HepG2 (cell line): ENCODE results near the gene PCOLCE2. TPM values are rescaled to one million over a fixed set of nuclear protein-coding genes. Genes with fewer than 3 reads are reported as not detected.
A peak's percentile ranks its signal among the peaks of the same experiment; 100 is the strongest.

ENCODE experiments used
- ARID4A ChIP-seq: sonication (generic); formaldehyde crosslinking; IDR thresholded peaks from 2 replicates; pipeline ENCODE4 v1.5.0; 2020; ENCODE audit warnings: mild to moderate bottlenecking, missing genetic modification reagents, borderline replicate concordance
- ATF7 ChIP-seq, 2 experiments: fragments of 450-650 bp in 1 of 2; sonication (generic) in 1 of 2; formaldehyde crosslinking in 1 of 2; IDR thresholded peaks; 2 replicates each; pipeline versions ENCODE4 v1.4.0 to v1.6.1; 2016 to 2020; ENCODE audit warnings: antibody characterized with exemption in 1 of 2, mild to moderate bottlenecking in 1 of 2, missing genetic modification reagents in 1 of 2
- CREBL2 ChIP-seq: sonication (generic); formaldehyde crosslinking; IDR thresholded peaks from 2 replicates; pipeline ENCODE4 v1.8.1; 2023; ENCODE audit warnings: missing genetic modification reagents, mild to moderate bottlenecking, borderline replicate concordance
- CSRNP1 ChIP-seq: sonication (generic); formaldehyde crosslinking; IDR thresholded peaks from 2 replicates; pipeline ENCODE4 v1.8.1; 2023; ENCODE audit warnings: mild to moderate bottlenecking, missing genetic modification reagents
- DDIT3 ChIP-seq: sonication (generic); formaldehyde crosslinking; IDR thresholded peaks from 2 replicates; pipeline ENCODE4 v1.4.0; 2020; ENCODE audit warnings: mild to moderate bottlenecking, missing genetic modification reagents
- FOXJ3 ChIP-seq: sonication (generic); formaldehyde crosslinking; IDR thresholded peaks from 2 replicates; pipeline ENCODE4 v1.4.0; 2020; ENCODE audit warnings: missing genetic modification reagents, mild to moderate bottlenecking, borderline replicate concordance
- HNRNPK ChIP-seq: fragments of 200-400 bp; formaldehyde crosslinking; IDR thresholded peaks from 2 replicates; pipeline ENCODE4 v1.6.1; 2018; ENCODE audit warnings: low read length, low read depth, moderate library complexity, mild to moderate bottlenecking; ENCODE audit not compliant: poor library complexity, severe bottlenecking
- KAT7 ChIP-seq: IDR thresholded peaks from 2 replicates; pipeline ENCODE4 v1.6.1; 2018; ENCODE audit warnings: borderline replicate concordance, missing compliant biosample characterization
- NAIF1 ChIP-seq: sonication (generic); formaldehyde crosslinking; IDR thresholded peaks from 2 replicates; pipeline ENCODE4 v1.5.0; 2020; ENCODE audit warnings: mild to moderate bottlenecking, missing genetic modification reagents, borderline replicate concordance
- REXO4 ChIP-seq: sonication (generic); formaldehyde crosslinking; IDR thresholded peaks from 2 replicates; pipeline ENCODE4 v1.8.0; 2022; ENCODE audit warnings: missing genetic modification reagents, mild to moderate bottlenecking, borderline replicate concordance
- RFX5 ChIP-seq: IDR thresholded peaks from 2 replicates; pipeline ENCODE4 v1.6.1; 2011; ENCODE audit warnings: low read depth, low read length, improper control_type of control experiment
- TBP ChIP-seq: sonication (generic); formaldehyde crosslinking; IDR thresholded peaks from 2 replicates; pipeline ENCODE4 v1.5.0; 2020; ENCODE audit warnings: missing genetic modification reagents
- TIGD3 ChIP-seq: sonication (generic); formaldehyde crosslinking; IDR thresholded peaks from 2 replicates; pipeline ENCODE4 v1.5.1; 2020; ENCODE audit warnings: mild to moderate bottlenecking, missing genetic modification reagents, borderline replicate concordance
- TRIM24 ChIP-seq: sonication (generic); formaldehyde crosslinking; IDR thresholded peaks from 2 replicates; pipeline ENCODE4 v1.8.0; 2022; ENCODE audit warnings: mild to moderate bottlenecking, missing genetic modification reagents
- ZFP41 ChIP-seq: sonication (generic); formaldehyde crosslinking; IDR thresholded peaks from 2 replicates; pipeline ENCODE4 v1.4.0; 2020; ENCODE audit warnings: mild to moderate bottlenecking, missing genetic modification reagents, borderline replicate concordance
- ZNF253 ChIP-seq: sonication (generic); formaldehyde crosslinking; IDR thresholded peaks from 2 replicates; pipeline ENCODE4 v1.8.0; 2022; ENCODE audit warnings: mild to moderate bottlenecking, missing genetic modification reagents, borderline replicate concordance
- ZNF431 ChIP-seq: sonication (generic); formaldehyde crosslinking; IDR thresholded peaks from 2 replicates; pipeline ENCODE4 v1.9.0; 2022; ENCODE audit warnings: missing genetic modification reagents, low read depth, mild to moderate bottlenecking, borderline replicate concordance
- ZNF446 ChIP-seq: sonication (generic); formaldehyde crosslinking; IDR thresholded peaks from 2 replicates; pipeline ENCODE4 v1.5.0; 2020; ENCODE audit warnings: mild to moderate bottlenecking, missing genetic modification reagents
- ZNF749 ChIP-seq: sonication (generic); formaldehyde crosslinking; IDR thresholded peaks from 2 replicates; pipeline ENCODE4 v1.8.0; 2022; ENCODE audit warnings: mild to moderate bottlenecking, missing genetic modification reagents, moderate library complexity, borderline replicate concordance
- polyA plus RNA-seq, 8 experiments: library from polyadenylated mRNA; depleted of rRNA in 3 of 8; stranded (reverse) in 7 of 8; unstranded in 1 of 8; fragments of >200 nt; fragmentation: Illumina TruSeq in 4 of 8; extraction: Trizol in 4 of 8; gene quantifications; 2 replicates each; pipeline versions ENCODE4 v1.2.1 to v1.2.3, GENCODE V29; 2011 to 2016; ENCODE audit warnings: low read depth in 4 of 8, missing spikeins in 1 of 8, mixed read lengths in 1 of 8; ENCODE audit not compliant: insufficient read depth in 1 of 8
- total RNA-seq, 5 experiments: library from RNA; depleted of rRNA; stranded (reverse); fragments of >200 nt; fragmentation: Illumina TruSeq; extraction: Trizol; gene quantifications; 2 replicates each; pipeline ENCODE4 v1.2.3, GENCODE V29; 2016; ENCODE audit warnings: low read depth in 1 of 5

PCOLCE2 gene
- total and polyA plus RNA-seq, 2 of the 13 experiments (the other 11 are each of a cell fraction or from before 2014, with no cell fraction given) = 0.71 to 2.0 TPM

- TF ChIP-seq DDIT3 (CRISPR knock-in tag) (no peak), HNRNPK (no peak), KAT7 (CRISPR knock-in tag) (peak; percentile 36; the same call in 1 of the 2 replicates), TBP (no peak), CSRNP1 (CRISPR knock-in tag) (no peak), RFX5 (no peak), ZNF446 (CRISPR knock-in tag) (0 out of 2 replicates have a peak, but pooled peaks have one; percentile 42), NAIF1 (CRISPR knock-in tag) (no peak), ZFP41 (CRISPR knock-in tag) (no peak), TRIM24 (no peak), CREBL2 (CRISPR knock-in tag) (no peak), ATF7 (IDR thresholded peaks at IDR 0.05) (no peak), ATF7 (CRISPR knock-in tag; IDR thresholded peaks at IDR 0.05) (0 out of 2 replicates have a peak, but pooled peaks have one; percentile 11), ARID4A (CRISPR knock-in tag) (peak; percentile 58; the same call in 1 of the 2 replicates), ZNF253 (CRISPR knock-in tag) (no peak), ZNF431 (CRISPR knock-in tag) (no peak), FOXJ3 (CRISPR knock-in tag) (0 out of 2 replicates have a peak, but pooled peaks have one; percentile 54), ZNF749 (CRISPR knock-in tag) (no peak), REXO4 (CRISPR knock-in tag) (peak; percentile 34; the same call in 1 of the 2 replicates), TIGD3 (no peak)
Measured at GRCh38 chr3:142888481-142889211, at the start of gene PCOLCE2 (continued).
